Jurkat, Clone E6-1 (cell line): ENCODE data around the gene CRY1.
"Not testable (repeated sequence)": the region's sequence is repeated elsewhere in the genome, so short reads cannot be mapped to it uniquely, and the experiment has no call there.

Experiments
- DNase-seq: peaks from one replicate; pipeline ENCODE4 v3.0.0-alpha.2; 2011; ENCODE audit warnings: low read depth, low spot score
- H3K4me3 ChIP-seq: 2 replicates; pipeline ENCODE4 v1.5.1; 2011; ENCODE audit warnings: mild to moderate bottlenecking, low read length, control low read depth, moderate library complexity

The CRY1 gene

GRCh38 chr12:107081778-107082177, 11.6 kb downstream of the CRY1 start:
- no peak for DNase-seq
- no peak overlapping the region for H3K4me3 ChIP-seq

GRCh38 chr12:107080299-107080698, 13.1 kb downstream of the CRY1 start:
- DNase-seq, result no peak
- H3K4me3 ChIP-seq, result no peak overlapping the region

GRCh38 chr12:107079172-107080011, 14.0 kb downstream of the CRY1 start:
- no peak overlapping the region for H3K4me3 ChIP-seq
- DNase-seq, result peak; percentile 17

GRCh38 chr12:107073266-107073665, 20.1 kb downstream of the CRY1 start:
- not testable (repeated sequence) for H3K4me3 ChIP-seq, DNase-seq

- no peak for DNase-seq
- no peak overlapping the region for H3K4me3 ChIP-seq
Observed at GRCh38 chr12:107066691-107067090, 26.7 kb downstream of the CRY1 start.

GRCh38 chr12:107064687-107065086, 28.7 kb downstream of the CRY1 start:
- DNase-seq, result no peak
- no peak overlapping the region for H3K4me3 ChIP-seq

- H3K4me3 ChIP-seq, result no peak overlapping the region
- DNase-seq, result no peak
Observed at GRCh38 chr12:107064243-107064642, 29.1 kb downstream of the CRY1 start.

GRCh38 chr12:107058190-107058589, 35.2 kb downstream of the CRY1 start:
- no peak overlapping the region for H3K4me3 ChIP-seq
- no peak for DNase-seq

GRCh38 chr12:107057071-107057834, 36.1 kb downstream of the CRY1 start:
- no peak for DNase-seq
- no peak overlapping the region for H3K4me3 ChIP-seq

- DNase-seq, result no peak
- H3K4me3 ChIP-seq, result no peak overlapping the region
Observed at GRCh38 chr12:107053709-107054108, 39.6 kb downstream of the CRY1 start.

GRCh38 chr12:107045186-107045585, 48.2 kb downstream of the CRY1 start:
- H3K4me3 ChIP-seq, result no peak overlapping the region
- no peak for DNase-seq

GRCh38 chr12:107042801-107043200, 50.5 kb downstream of the CRY1 start:
- H3K4me3 ChIP-seq, result no peak overlapping the region
- no peak for DNase-seq

GRCh38 chr12:107035733-107036132, 57.6 kb downstream of the CRY1 start:
- no peak overlapping the region for H3K4me3 ChIP-seq
- no peak for DNase-seq

GRCh38 chr12:107033758-107034739, 59.3 kb downstream of the CRY1 start:
- H3K4me3 ChIP-seq, result no peak overlapping the region
- DNase-seq, result no peak

- H3K4me3 ChIP-seq, result no peak overlapping the region
- DNase-seq, result no peak
Observed at GRCh38 chr12:107032266-107032665, 61.1 kb downstream of the CRY1 start.

- no peak for DNase-seq
- H3K4me3 ChIP-seq, result no peak overlapping the region
Observed at GRCh38 chr12:107031061-107031460, 62.3 kb downstream of the CRY1 start.

GRCh38 chr12:107029081-107029480, 64.3 kb downstream of the CRY1 start:
- no peak for DNase-seq
- no peak overlapping the region for H3K4me3 ChIP-seq

GRCh38 chr12:107027636-107028053, 65.7 kb downstream of the CRY1 start:
- DNase-seq, result peak; percentile 59

More at GRCh38 chr12:107027636-107028053, 65.7 kb downstream of the CRY1 start:
- no peak overlapping the region for H3K4me3 ChIP-seq
